ENCODE data around the gene NFATC2.

The NFATC2 gene

GRCh38 chr20:51363378-51363777 lies 179.1 kb downstream of the NFATC2 start:
- Histone ChIP-seq H3K4me2 (ENCODE audit: low read length) (no peak overlapping the region), H3K36me3 (ENCODE audit: control insufficient read depth, low read length) (no peaks in the 10 kb centered on the region), H3F3A (ENCODE audit: control insufficient read depth, insufficient read depth) (no peaks in the 10 kb centered on the region), H4K20me1 (ENCODE audit: control insufficient read depth, insufficient read depth, low read depth, low read length) (no peaks in the 10 kb centered on the region), H3K27ac (ENCODE audit: low read depth, low read length) (no peak overlapping the region), H3K79me2 (ENCODE audit: control insufficient read depth, low read length) (no peaks in the 10 kb centered on the region), H3K4me3 (ENCODE audit: low read length) (no peak overlapping the region), H3K9me3 (ENCODE audit: control insufficient read depth, insufficient read depth, low read length) (no peaks in the 10 kb centered on the region), H3K4me1 (ENCODE audit: control insufficient read depth, low read length) (no peaks in the 10 kb centered on the region), H3K27me3 (ENCODE audit: control insufficient read depth, low read length) (peaks cover 9% of the 10 kb centered on the region; the same call in 1 of the 2 replicates), H3K9me2 (replicated peaks; ENCODE audit: control insufficient read depth, low read length) (no peaks in the 10 kb centered on the region)
- no peak for TF ChIP-seq CTCF (IDR thresholded peaks at IDR 0.05; ENCODE audit: low read depth, low read length, poor library complexity, severe bottlenecking)
- TF ChIP-seq EZH2phosphoT487 (IDR thresholded peaks at IDR 0.05; ENCODE audit: borderline replicate concordance, low read length): no peak

- Histone ChIP-seq H3K36me3 (ENCODE audit: control insufficient read depth, low read length) (no peaks in the 10 kb centered on the region), H3K9me3 (ENCODE audit: control insufficient read depth, insufficient read depth, low read length) (no peaks in the 10 kb centered on the region), H3F3A (ENCODE audit: control insufficient read depth, insufficient read depth) (no peaks in the 10 kb centered on the region), H3K9me2 (replicated peaks; ENCODE audit: control insufficient read depth, low read length) (no peaks in the 10 kb centered on the region), H3K4me2 (ENCODE audit: low read length) (no peak overlapping the region), H3K27me3 (ENCODE audit: control insufficient read depth, low read length) (peaks cover 9% of the 10 kb centered on the region; the same call in 1 of the 2 replicates), H3K27ac (ENCODE audit: low read depth, low read length) (no peak overlapping the region), H3K4me1 (ENCODE audit: control insufficient read depth, low read length) (no peaks in the 10 kb centered on the region), H3K79me2 (ENCODE audit: control insufficient read depth, low read length) (no peaks in the 10 kb centered on the region), H4K20me1 (ENCODE audit: control insufficient read depth, insufficient read depth, low read depth, low read length) (no peaks in the 10 kb centered on the region), H3K4me3 (ENCODE audit: low read length) (no peak overlapping the region)
- no peak for TF ChIP-seq CTCF (IDR thresholded peaks at IDR 0.05; ENCODE audit: low read depth, low read length, poor library complexity, severe bottlenecking)
- no peak for TF ChIP-seq EZH2phosphoT487 (IDR thresholded peaks at IDR 0.05; ENCODE audit: borderline replicate concordance, low read length)
These were observed 180.3 kb downstream of the NFATC2 start for GRCh38 chr20:51362254-51362653.

GRCh38 chr20:51361258-51361657 lies 181.3 kb downstream of the NFATC2 start:
- H3K9me2 ChIP-seq (replicated peaks; ENCODE audit: control insufficient read depth, low read length): no peaks in the 10 kb centered on the region
- H3K27me3 ChIP-seq (ENCODE audit: control insufficient read depth, low read length): peaks cover 6% of the 10 kb centered on the region; the same call in 1 of the 2 replicates
- H3K79me2 ChIP-seq (ENCODE audit: control insufficient read depth, low read length): no peaks in the 10 kb centered on the region
- no peaks in the 10 kb centered on the region for H3K9me3 ChIP-seq (ENCODE audit: control insufficient read depth, insufficient read depth, low read length)
- no peak overlapping the region for H3K4me3 ChIP-seq (ENCODE audit: low read length)
- H3K27ac ChIP-seq (ENCODE audit: low read depth, low read length): no peak overlapping the region
- no peaks in the 10 kb centered on the region for H4K20me1 ChIP-seq (ENCODE audit: control insufficient read depth, insufficient read depth, low read depth, low read length)
- no peak for TF ChIP-seq EZH2phosphoT487 (IDR thresholded peaks at IDR 0.05; ENCODE audit: borderline replicate concordance, low read length)
- H3K4me1 ChIP-seq (ENCODE audit: control insufficient read depth, low read length): no peaks in the 10 kb centered on the region
- H3K36me3 ChIP-seq (ENCODE audit: control insufficient read depth, low read length): no peaks in the 10 kb centered on the region
- no peak overlapping the region for H3K4me2 ChIP-seq (ENCODE audit: low read length)
- no peaks in the 10 kb centered on the region for H3F3A ChIP-seq (ENCODE audit: control insufficient read depth, insufficient read depth)

- no peaks in the 10 kb centered on the region for H3K79me2 ChIP-seq (ENCODE audit: control insufficient read depth, low read length)
- no peaks in the 10 kb centered on the region for H4K20me1 ChIP-seq (ENCODE audit: control insufficient read depth, insufficient read depth, low read depth, low read length)
- H3K4me3 ChIP-seq (ENCODE audit: low read length): no peak overlapping the region
- no peak for TF ChIP-seq CTCF (IDR thresholded peaks at IDR 0.05; ENCODE audit: low read depth, low read length, poor library complexity, severe bottlenecking)
- no peak for TF ChIP-seq EZH2phosphoT487 (IDR thresholded peaks at IDR 0.05; ENCODE audit: borderline replicate concordance, low read length)
- no peaks in the 10 kb centered on the region for H3K9me3 ChIP-seq (ENCODE audit: control insufficient read depth, insufficient read depth, low read length)
- H3K4me2 ChIP-seq (ENCODE audit: low read length): no peak overlapping the region
- H3K27ac ChIP-seq (ENCODE audit: low read depth, low read length): no peak overlapping the region
- no peaks in the 10 kb centered on the region for H3K9me2 ChIP-seq (replicated peaks; ENCODE audit: control insufficient read depth, low read length)
- no peaks in the 10 kb centered on the region for H3K36me3 ChIP-seq (ENCODE audit: control insufficient read depth, low read length)
- 0 out of 2 replicates have a peak, but pooled peaks cover 4% of the 10 kb centered on the region for H3K27me3 ChIP-seq (ENCODE audit: control insufficient read depth, low read length)
- no peaks in the 10 kb centered on the region for H3F3A ChIP-seq (ENCODE audit: control insufficient read depth, insufficient read depth)
- no peaks in the 10 kb centered on the region for H3K4me1 ChIP-seq (ENCODE audit: control insufficient read depth, low read length)
These were observed 181.9 kb downstream of the NFATC2 start for GRCh38 chr20:51360451-51361201.

All from DOHH2 (cell line).